ENCODE data around the gene NOX4.
"Not testable (repeated sequence)": the region's sequence is repeated elsewhere in the genome, so short reads cannot be mapped to it uniquely, and the experiment has no call there.

The NOX4 gene

GRCh38 chr11:89381094-89381493, 110.1 kb downstream of the NOX4 start:
- no peaks in the 10 kb centered on the region for H3K9me3 ChIP-seq
- no peak for DNase-seq
- no peaks in the 10 kb centered on the region for H3K27me3 ChIP-seq
- H3K4me1 ChIP-seq = no peaks in the 10 kb centered on the region
- no peak overlapping the region for H3K4me3 ChIP-seq (ENCODE audit: low read depth, low read length)
- no peak for TF ChIP-seq CTCF (IDR thresholded peaks at IDR 0.05; ENCODE audit: low read depth, low read length)
- H3K36me3 ChIP-seq = no peaks in the 10 kb centered on the region

- not testable (repeated sequence) for H3K4me1 ChIP-seq; H3K36me3 ChIP-seq; DNase-seq; H3K27me3 ChIP-seq; H3K9me3 ChIP-seq; H3K4me3 ChIP-seq (ENCODE audit: low read depth, low read length)
Observed at GRCh38 chr11:89379976-89380771, 111.0 kb downstream of the NOX4 start.

- H3K9me3 ChIP-seq; DNase-seq; H3K27me3 ChIP-seq; H3K4me1 ChIP-seq; H3K36me3 ChIP-seq; H3K4me3 ChIP-seq (ENCODE audit: low read depth, low read length): not testable (repeated sequence)
Observed at GRCh38 chr11:89378986-89379385, 112.2 kb downstream of the NOX4 start.

DNA sequence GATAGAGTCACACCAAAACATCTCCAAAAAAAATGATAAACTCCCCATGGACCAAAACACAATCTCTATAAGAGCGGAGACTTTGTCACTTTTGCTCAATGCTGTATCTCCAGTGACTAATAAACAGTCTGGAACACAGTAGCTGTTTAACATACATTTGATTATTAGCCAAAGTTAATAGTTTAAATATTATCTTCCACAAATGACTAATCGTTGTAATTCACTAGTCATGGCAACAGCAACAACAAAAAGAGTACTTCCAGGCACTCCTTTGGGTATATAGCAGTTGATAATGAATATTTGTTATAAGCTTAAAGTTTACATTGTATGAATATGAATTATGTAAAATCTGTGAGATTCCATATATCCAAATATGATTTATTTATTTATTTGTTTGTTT, 121.8 kb downstream of the NOX4 start:
- H3K36me3 ChIP-seq; H3K4me1 ChIP-seq; H3K27me3 ChIP-seq; DNase-seq; H3K4me3 ChIP-seq (ENCODE audit: low read depth, low read length); H3K9me3 ChIP-seq: not testable (repeated sequence)

DNA sequence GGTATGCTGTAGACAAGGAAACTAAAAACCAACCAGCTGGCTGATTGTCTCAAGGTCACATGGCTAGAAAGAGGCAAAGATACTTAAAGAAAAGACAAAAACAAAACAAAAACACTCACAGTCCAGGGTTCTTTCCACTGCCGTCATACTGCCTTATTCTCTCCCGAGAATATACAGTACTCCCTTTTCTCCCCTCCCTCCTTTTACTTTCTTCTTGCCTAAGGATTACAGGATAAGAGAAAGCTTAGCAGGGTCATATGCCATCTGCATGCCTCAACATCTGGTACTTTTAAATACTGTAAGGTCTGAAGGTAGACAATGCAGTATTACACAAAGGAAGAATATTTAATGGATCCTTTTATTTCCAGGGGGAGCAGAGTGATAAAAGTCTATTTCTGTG, 126.3 kb downstream of the NOX4 start:
- H3K27me3 ChIP-seq; H3K4me1 ChIP-seq; H3K4me3 ChIP-seq (ENCODE audit: low read depth, low read length); H3K9me3 ChIP-seq; H3K36me3 ChIP-seq; DNase-seq: not testable (repeated sequence)

- no peaks in the 10 kb centered on the region for H3K27me3 ChIP-seq
- H3K9me3 ChIP-seq = no peaks in the 10 kb centered on the region; the same call in 1 of the 2 replicates
- DNase-seq = no peak
- no peaks in the 10 kb centered on the region for H3K36me3 ChIP-seq
- TF ChIP-seq CTCF (IDR thresholded peaks at IDR 0.05; ENCODE audit: low read depth, low read length) = no peak
- H3K4me3 ChIP-seq (ENCODE audit: low read depth, low read length) = no peak overlapping the region
- H3K4me1 ChIP-seq = no peaks in the 10 kb centered on the region
Observed at GRCh38 chr11:89361734-89362133, 129.4 kb downstream of the NOX4 start.

- not testable (repeated sequence) for H3K27me3 ChIP-seq; H3K36me3 ChIP-seq; H3K4me1 ChIP-seq; H3K4me3 ChIP-seq (ENCODE audit: low read depth, low read length); DNase-seq; H3K9me3 ChIP-seq
Observed at GRCh38 chr11:89359208-89359607, 132.0 kb downstream of the NOX4 start.

GRCh38 chr11:89358761-89359160, 132.4 kb downstream of the NOX4 start:
- Histone ChIP-seq H3K9me3 (no peaks in the 10 kb centered on the region; the same call in 1 of the 2 replicates), H3K4me3 (ENCODE audit: low read depth, low read length) (no peak overlapping the region), H3K27me3 (no peaks in the 10 kb centered on the region), H3K36me3 (no peaks in the 10 kb centered on the region), H3K4me1 (no peaks in the 10 kb centered on the region)
- DNase-seq = no peak
- TF ChIP-seq CTCF (IDR thresholded peaks at IDR 0.05; ENCODE audit: low read depth, low read length) = no peak

GRCh38 chr11:89355646-89356045, 135.5 kb downstream of the NOX4 start:
- no peak for DNase-seq
- Histone ChIP-seq H3K27me3 (no peaks in the 10 kb centered on the region), H3K36me3 (no peaks in the 10 kb centered on the region), H3K9me3 (no peaks in the 10 kb centered on the region), H3K4me1 (no peaks in the 10 kb centered on the region), H3K4me3 (ENCODE audit: low read depth, low read length) (no peak overlapping the region)
- no peak for TF ChIP-seq CTCF (IDR thresholded peaks at IDR 0.05; ENCODE audit: low read depth, low read length)

DNA sequence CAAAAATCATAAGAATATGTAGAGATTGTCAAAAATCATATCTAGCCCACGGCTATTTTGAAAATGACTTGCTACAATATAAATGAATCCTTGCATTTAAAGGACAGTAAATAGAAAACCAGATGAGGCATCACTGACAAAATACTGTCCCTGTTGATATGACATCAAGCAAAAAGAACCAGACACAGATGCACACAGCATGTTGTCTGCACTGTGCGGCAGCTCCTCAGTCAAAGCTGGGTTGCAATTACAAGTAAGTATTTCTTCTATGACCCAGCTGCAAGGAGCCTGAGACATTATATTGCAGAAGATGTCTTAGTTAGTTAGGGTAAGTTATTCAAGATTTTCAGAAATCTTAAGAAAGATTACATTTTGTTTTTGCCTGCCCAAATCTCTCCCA, 136.7 kb downstream of the NOX4 start:
- not testable (repeated sequence) for H3K9me3 ChIP-seq; DNase-seq; H3K4me3 ChIP-seq (ENCODE audit: low read depth, low read length); H3K27me3 ChIP-seq; H3K36me3 ChIP-seq; H3K4me1 ChIP-seq

Data from BE2C (cell line).